ENCODE measurements around the gene GAST. TPM values are rescaled to one million over a fixed set of nuclear protein-coding genes. Genes with fewer than 3 reads are reported as not detected.

Gene GAST
- total RNA-seq, 1 experiment from 2014 or later: not detected

- Histone ChIP-seq H3K36me3 (ENCODE audit: control insufficient read depth in 1 of 2, insufficient read depth in 2 of 2, low read length in 2 of 2) (no peaks in the 10 kb centered on the region), H3K79me2 (ENCODE audit: insufficient read depth, low read length) (no peaks in the 10 kb centered on the region), H3K27ac (ENCODE audit: low read depth, low read length) (peak overlapping the region; percentile 69), H3K9me2 (ENCODE audit: insufficient read depth) (no peaks in the 10 kb centered on the region), H3K4me3 (replicated peaks in 1 of 2; ENCODE audit: low read depth in 1 of 2, low read length in 2 of 2) (peak overlapping the region; percentile 44 to 57), H3K4me2 (ENCODE audit: low read length) (peak overlapping the region; percentile 82), H3K9me3 (ENCODE audit: control insufficient read depth in 1 of 2, insufficient read depth in 1 of 2, low read depth in 1 of 2, low read length in 2 of 2) (no peaks in the 10 kb centered on the region), H3K9ac (ENCODE audit: low read length) (peak overlapping the region; percentile 59), H3K27me3 (ENCODE audit: insufficient read depth, low read length) (no peaks in the 10 kb centered on the region), H2AFZ (ENCODE audit: low read depth, low read length, poor library complexity, severe bottlenecking) (no peak overlapping the region), H3K4me1 (ENCODE audit: control insufficient read depth in 1 of 2, insufficient read depth in 2 of 2, low read length in 2 of 2) (peaks cover 14 to 61% of the 10 kb centered on the region in 2 experiments), H4K20me1 (ENCODE audit: insufficient read depth) (no peaks in the 10 kb centered on the region)
- DNase-seq (ENCODE audit: low read depth, low spot score) (peak; percentile 66), ATAC-seq (peak; percentile 84)
- CTCF ChIA-PET: interaction anchor here (0.6 to 8.7 kb wide), 23 partner anchors 8 to 1127 kb away, joined by 3 to 217 read pairs (median 5); partner anchors contain the start of gene EIF1
- no TSS peak for BruUV-seq (replicated peaks)
- TF ChIP-seq RAD21 (IDR thresholded peaks at IDR 0.05; ENCODE audit: low read depth) (peak; percentile 42; the same call in 1 of the 2 replicates), CTCF (IDR thresholded peaks at IDR 0.05 in 2 of 3, conservative IDR thresholded peaks at IDR 0.05 in 1 of 3; ENCODE audit: borderline replicate concordance in 1 of 3, insufficient read depth in 1 of 3, low read depth in 2 of 3, low read length in 2 of 3) (peak; percentile 70 to 94 (median 92)), POLR2AphosphoS5 (IDR thresholded peaks at IDR 0.05; ENCODE audit: low read depth, low read length) (peak; percentile 66), ZNF274 (IDR thresholded peaks at IDR 0.05; ENCODE audit: low read depth, low read length) (no peak), POLR2A (IDR thresholded peaks at IDR 0.05; ENCODE audit: borderline replicate concordance, extremely low read depth, insufficient read depth, insufficient read length) (peak; percentile 30)
- TF ChIP-seq, protein P1, sequence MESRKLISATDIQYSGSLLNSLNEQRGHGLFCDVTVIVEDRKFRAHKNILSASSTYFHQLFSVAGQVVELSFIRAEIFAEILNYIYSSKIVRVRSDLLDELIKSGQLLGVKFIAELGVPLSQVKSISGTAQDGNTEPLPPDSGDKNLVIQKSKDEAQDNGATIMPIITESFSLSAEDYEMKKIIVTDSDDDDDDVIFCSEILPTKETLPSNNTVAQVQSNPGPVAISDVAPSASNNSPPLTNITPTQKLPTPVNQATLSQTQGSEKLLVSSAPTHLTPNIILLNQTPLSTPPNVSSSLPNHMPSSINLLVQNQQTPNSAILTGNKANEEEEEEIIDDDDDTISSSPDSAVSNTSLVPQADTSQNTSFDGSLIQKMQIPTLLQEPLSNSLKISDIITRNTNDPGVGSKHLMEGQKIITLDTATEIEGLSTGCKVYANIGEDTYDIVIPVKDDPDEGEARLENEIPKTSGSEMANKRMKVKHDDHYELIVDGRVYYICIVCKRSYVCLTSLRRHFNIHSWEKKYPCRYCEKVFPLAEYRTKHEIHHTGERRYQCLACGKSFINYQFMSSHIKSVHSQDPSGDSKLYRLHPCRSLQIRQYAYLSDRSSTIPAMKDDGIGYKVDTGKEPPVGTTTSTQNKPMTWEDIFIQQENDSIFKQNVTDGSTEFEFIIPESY (IDR thresholded peaks at IDR 0.05; ENCODE audit: extremely low read depth, insufficient replicate concordance, low read length): no peak
- intact Hi-C loops (cut with micrococcal nuclease): loop anchor here (1.0 to 5.0 kb wide), 4 partner anchors 116 to 1307 kb away; no protein-coding TSS in a partner anchor
- RAD21 ChIA-PET (ENCODE audit: low non-redundant PET in 1 of 2, low total read pairs in 2 of 2, uncharacterized antibody in 2 of 2, unreplicated experiment in 2 of 2): interaction anchor here (0.5 to 1.7 kb wide), 3 partner anchors 37 to 117 kb away, joined by 3 to 10 read pairs (median 7); no protein-coding TSS in a partner anchor
- POLR2A ChIA-PET: interaction anchor here (0.6 to 1.7 kb wide), 10 partner anchors 13 to 1050 kb away, joined by 3 to 11 read pairs (median 4); partner anchors contain the start of genes EIF1 and KRT19
Measured at GRCh38 chr17:41665566-41666236, 46.4 kb upstream of the GAST start.

Measured in HCT116 (cell line).